NCI-H2227 (cell line): ENCODE measurements around the gene ZMIZ1.

Experiments used
- DNase-seq: peaks from one replicate; lab custom pipeline; 2025; ENCODE audit not compliant: unreplicated experiment; lab: John Stamatoyannopoulos, UW

Gene ZMIZ1

DNA sequence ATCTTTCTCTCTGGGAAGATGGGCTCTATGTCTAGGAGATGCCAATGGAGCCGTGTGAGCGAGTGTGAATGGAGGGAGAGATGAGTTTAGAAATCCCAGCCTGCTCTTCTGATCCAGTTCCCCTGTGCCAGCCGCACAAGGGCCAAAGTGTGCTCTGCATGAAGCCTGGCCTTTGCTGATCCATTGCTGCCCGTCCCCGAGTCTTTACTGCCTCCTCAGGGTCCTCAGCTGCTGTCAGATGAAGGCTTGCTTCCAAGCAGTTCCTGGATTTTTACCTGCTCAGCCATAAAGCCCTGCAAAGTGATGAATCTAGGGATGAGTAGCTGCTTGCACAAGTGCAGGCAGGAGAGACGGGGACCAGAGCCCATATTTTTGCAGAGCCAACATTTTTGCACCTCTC, 115.9 kb downstream of the ZMIZ1 start:
- no peak for DNase-seq

DNA sequence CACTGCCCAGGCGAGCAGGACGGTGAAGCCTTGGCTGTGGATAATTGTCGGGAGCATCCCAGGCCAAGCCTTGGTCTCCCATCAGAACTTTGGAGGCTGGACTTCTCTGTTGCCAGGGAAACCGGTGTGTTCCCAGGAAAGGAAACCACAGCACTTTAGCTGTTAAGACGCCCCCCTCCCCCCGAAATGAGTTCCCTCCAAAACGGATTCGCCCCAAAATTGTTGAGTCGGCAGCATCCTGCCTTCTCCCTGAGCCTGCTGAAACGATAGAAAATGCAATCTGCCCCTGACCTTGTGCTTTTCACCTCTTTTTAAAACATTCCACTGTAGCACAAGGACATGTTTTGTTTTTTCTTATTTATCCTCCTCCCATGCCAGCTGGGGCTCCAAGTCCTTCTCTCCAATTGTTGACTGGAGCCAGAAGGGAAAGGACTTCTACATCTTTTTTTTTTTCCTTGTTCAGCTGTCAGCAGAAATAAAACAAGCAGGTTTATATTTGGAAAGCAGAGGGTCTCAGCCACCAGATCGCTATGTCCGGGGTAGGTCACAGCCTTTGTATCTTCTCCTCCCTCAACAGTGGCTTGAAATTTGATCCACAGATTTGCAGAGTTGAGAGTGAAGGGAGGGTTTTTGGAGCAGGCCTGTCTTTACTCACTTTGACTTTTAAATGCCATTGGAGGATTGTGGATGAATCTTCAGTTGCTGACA, 116.5 kb downstream of the ZMIZ1 start:
- peak; percentile 71 for DNase-seq

DNA sequence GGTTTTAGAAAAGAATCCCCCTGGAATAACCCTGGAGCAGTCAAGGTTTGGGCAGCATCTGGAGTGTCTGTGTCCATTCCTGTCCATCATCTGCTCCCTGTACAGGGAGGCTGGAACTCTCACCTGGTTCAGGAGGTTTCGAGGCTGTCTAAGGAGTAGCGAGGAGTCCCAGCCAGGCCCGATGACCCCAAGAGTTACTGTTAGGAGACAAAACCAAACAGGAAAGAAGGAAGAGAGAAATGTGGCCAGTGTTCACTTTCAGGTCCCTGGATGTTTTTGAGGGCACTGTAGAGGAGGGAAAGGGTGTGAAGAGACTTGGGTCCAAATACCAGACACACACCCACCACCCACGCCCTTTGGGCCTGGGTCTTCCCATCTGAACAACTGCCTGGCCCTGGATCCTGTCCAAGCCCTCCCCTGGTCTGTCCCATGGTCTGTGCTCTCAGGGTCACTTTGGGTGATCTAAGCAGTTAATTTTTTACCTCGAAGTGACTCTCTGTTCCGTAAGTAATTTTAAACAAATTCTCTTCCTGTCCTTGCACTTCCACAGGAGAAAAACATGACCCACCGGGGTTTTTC, 117.1 kb downstream of the ZMIZ1 start:
- DNase-seq, result no peak

DNA sequence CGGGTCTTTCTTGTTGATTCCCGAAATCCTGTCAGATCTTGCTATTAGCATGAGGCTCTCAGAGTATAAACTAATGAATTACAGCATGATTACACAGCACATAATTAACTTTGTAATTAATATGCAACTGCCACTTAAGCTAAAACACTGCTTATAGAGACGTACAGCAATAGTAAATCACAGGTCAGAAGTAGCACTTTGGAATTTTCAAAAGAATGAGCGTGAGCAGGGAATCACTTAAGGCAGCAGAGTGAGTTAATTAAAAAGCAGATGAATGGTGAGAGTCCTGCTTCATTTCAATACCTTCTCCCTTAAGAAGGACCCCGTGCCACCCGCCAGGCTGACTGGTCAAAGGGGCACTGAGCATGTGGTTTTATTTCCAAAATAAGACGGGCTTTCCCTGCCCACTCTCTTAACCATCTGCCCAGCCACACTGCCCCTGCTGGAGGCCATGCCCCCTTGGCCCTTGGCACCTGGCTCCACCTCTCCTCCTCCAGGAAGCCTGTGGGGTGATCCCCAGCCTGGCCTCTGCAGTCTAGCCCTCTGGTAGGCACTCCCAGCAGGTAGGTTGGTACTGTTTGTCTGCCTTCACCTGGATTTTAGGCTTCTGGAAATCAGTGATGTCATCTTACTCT, 117.8 kb downstream of the ZMIZ1 start:
- no peak for DNase-seq

DNA sequence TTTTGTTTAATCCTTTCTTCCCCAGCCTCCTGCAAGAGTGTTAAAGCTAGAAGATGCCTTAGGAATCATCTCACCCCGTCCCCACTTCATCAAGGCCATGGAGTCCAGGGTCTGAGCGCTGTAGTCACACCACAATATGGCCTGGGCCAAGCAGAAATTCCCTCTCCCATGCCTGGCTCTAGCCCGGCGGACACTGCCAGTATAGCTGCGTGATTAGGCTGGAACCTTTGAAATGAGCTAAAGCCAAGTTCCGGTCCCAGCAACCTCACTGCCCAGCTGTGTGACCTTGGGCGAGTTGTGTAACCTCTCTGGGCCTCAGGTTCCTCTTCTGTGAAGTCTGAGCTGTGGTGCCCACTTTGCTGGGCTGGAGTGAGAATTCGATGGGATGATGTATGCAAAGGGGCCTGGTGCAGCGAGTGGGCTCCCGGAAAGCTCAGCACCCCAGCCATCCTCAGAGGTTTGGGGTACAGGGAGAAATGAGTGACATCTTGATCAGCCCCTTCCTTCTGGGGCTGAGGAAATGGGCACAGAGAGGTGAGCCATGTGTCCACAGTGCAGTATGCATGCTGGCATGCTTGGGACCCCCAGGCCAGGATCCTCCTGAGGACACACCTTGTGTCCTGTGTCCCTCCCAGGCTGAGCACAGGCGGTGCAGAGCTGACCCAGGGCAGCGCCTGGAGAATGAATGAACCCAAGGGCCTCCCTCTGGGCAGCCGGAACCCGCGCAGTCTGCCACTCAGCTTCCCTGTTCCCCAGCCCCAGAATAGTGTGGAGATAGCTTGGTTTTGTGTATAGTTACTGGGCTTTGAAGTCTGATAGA, 118.6 kb downstream of the ZMIZ1 start:
- no peak for DNase-seq

DNA sequence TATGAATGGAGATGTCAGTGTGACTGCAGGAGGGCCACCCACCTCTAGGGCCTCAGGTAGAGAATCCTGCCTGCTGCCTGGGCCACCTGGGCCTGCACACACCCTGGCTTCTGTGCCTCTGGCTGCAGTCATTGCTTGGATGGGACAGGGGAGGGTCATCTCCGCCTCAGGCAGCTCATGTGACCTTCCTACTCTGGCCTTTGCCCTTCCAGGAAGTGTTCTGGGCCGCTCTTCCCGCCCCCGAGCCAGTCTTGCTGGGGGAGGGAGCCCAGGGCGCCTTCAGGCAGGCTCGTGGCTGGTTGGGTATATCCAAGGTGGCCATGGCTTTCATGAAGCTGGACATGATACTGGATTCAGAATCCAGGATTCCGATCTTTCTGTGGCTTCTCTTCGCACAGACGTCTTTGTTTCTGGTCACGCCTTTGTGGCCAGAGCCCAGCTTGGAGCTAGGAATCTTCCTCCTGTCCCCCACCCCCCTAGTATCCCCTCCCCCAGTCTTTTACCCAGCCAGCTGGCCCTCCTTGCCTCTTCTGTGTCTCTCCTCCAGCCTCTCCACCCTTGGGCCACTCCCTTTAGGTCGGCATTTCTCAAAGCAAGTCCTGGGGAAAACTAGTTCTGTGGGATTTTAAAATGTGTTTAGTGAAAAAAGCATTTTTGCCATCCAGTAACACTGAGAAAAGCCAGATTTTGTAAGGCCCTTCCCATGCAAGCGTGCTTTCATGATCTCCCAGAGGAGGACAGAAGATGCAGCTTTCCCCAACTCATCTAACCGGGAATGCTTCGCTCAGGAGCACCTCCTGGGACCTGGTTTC, 119.6 kb downstream of the ZMIZ1 start:
- DNase-seq, result no peak

DNA sequence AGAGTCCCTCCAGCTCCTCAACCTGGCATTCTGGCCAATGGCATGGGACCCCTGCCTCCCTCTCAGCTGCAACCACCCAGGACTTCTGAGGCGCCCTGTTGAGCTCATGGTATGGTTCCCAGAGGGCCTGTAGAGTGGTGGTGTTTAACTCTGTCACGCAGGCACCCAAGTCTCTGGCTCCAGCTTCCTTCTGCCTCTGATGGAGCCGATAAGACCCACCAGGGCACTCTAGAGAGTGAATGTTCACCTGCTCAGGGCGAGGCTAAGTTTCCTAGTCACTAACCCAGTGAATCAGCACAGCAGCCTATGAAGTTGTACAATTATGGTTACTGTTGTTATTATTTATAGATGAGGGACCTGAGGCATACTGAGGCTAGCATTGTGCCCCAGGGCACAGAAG, 120.4 kb downstream of the ZMIZ1 start:
- no peak for DNase-seq

DNA sequence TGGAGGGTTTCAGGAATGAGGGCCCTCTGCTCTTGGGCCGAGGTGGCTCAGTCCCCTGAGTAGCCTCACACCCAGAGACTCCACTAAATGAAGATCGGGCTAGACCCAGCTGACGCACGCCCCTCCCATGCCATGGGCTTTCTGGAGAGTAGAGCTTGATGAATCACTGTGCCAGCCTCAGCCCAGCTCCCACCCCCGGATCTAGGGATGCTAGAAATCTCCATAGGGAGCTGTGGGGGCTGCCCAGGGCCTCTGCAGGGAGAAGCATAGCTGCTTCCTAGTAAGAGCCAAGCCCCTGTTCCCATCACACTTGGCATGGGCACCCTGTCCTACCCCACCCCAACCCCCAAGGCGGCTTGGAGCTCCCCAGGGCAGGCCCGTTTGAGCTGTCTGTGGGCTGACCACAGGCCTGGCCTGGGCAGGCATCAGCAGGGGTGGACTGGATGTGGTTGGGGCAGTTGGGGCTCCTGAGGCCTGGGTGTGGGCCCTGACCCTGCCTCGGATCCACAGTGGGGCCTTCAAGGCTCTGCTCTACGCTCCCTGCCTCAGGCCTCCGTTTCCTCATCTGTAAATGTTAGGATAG, 121.2 kb downstream of the ZMIZ1 start:
- no peak for DNase-seq

DNA sequence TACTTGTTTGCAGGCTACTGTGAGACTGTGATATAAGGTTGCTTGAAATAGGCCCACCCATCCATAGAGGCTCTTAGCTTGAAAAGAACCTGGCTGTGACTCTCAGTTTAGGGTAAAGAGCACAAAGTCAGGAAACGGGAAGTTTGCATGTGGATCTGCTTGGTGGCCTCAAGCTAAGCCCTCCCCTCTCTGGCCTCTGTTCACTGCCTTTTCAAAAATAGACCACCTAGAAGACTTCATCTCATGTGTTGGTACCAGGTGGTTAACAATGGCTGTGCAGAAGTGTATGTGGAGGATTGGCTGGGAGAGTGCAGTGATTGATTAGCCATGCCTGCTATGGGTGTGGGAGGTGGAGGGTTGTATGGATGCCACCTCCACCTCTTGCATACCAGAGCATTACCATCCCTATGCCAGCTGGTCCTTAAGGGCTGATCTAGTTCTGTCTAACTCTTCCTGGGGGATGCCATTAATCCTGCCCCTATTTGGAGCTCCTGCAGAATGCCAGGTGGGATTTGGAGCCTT, 122.0 kb downstream of the ZMIZ1 start:
- no peak for DNase-seq

DNA sequence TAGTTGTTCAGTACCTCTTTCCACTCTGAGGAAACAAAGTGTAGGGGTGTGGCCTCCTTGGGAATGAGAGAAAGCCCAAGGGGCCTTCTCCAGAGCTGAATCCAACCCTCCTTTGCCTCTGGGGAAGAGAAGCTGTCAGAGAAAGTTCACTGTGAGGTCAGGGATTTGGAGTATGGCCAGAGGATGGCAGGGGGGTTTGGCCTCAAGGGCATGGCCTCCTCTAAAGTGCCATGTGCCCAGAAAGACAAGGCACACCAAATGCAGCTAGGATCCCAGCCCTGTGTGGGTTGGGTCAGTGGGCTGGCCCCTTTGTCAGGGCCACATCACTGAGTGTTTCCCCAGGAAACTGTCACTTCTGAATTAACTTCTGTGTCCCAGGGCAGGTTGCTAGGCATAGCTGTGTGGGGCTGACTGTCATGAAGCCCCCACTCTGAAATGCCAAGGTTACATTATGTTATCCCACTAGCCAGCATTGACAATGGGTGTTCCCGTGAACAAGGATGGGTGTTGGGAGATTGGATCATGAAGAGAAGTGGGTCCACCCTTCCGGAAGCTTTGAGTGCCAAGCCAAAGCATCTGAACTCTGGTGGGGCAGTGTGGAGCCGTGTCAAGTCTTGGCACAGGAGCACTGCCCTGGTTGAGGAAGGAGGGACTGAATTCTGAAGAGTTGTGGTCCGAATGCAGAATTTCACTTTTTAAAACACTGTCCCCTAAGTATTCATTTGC, 123.3 kb downstream of the ZMIZ1 start:
- DNase-seq, result no peak

DNA sequence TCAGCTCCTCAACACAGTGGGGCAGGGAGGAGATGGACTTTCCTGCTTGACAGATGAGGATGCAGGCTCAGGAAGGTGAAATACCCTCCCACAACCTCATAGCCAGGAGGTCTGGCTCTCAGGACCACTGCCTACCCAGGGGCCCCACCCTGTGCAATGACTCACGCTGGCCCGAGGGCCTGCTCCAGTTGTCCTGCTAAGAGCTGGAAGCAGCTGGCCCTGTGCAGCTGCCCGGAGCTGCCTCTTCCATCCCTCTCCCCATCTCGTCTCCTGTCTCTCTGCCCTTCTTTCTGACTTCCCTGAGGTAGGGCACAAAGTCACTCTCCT, 123.9 kb downstream of the ZMIZ1 start:
- no peak for DNase-seq

DNA sequence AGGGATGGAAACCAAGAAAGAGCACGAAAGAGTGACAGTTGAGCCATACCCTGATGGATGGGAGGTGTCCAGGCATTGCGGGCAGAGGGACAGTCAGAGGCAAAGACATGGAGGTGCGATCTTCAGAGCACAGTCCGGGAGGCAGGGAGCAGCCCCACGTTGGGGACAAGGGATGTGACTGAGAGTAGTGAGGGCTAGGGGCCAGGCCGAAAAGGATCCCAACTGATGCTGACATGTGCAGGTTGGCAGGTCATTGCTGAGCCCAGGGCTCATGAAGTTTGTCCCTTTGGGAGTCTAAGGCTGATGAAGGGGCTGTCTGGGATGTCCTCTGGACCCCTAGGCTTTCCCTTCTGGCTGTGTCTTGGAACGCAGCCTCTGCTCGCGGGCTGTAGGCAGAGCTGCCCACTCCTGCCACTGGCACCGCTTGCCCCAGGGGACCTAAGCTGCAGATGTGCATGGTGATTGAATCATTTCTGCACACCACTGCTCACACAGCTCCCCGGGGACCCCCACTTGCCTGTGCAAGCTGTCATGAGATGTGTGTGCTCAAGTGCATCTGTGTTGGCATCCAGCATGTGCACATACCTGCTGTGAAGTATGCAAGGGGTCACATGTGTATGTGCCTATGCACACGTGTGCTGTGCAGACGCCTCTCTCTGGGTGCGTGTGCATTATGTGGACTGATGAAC, 125.1 kb downstream of the ZMIZ1 start:
- no peak for DNase-seq

DNA sequence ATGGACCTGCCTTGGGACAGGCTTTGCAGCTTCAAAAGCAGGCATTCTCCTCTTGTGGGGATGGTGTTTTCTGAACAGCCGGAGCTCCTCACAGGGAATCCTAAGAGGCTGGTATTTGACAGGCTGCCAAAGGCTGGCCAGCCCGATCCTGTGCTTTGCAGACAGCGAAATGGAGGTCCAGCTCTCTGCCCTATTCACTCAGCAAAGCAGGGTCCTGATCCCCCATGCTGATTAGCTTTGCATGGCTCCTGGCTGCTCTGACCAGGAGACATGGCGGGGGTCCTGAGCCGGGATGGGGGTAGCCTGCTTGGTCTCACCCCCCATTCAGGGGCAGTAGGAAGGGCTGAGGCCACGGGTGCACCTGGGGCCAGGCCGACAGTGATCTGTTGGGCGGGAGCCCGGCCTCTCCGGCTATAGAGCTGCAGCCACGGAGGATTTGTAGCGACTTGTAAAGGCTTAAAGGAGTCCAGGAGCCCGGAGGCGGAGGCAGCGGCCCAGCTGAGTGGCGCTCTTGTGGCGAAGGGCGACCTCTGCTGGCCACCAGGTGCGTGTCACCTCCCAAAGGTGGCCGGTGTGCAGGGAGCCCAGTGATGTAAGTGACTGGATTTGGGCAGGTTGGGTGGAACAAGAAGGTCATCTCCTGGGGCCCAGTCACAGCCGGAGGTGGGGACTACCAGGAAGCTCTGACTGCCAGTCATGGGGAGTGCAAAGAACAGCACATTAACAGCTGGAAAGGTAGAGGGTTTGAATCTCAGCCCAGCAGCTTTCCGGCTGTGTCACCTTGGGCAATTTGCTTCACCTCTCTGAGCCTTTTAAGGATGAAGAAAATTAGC, 126.5 kb downstream of the ZMIZ1 start:
- peak; percentile 85 for DNase-seq

DNA sequence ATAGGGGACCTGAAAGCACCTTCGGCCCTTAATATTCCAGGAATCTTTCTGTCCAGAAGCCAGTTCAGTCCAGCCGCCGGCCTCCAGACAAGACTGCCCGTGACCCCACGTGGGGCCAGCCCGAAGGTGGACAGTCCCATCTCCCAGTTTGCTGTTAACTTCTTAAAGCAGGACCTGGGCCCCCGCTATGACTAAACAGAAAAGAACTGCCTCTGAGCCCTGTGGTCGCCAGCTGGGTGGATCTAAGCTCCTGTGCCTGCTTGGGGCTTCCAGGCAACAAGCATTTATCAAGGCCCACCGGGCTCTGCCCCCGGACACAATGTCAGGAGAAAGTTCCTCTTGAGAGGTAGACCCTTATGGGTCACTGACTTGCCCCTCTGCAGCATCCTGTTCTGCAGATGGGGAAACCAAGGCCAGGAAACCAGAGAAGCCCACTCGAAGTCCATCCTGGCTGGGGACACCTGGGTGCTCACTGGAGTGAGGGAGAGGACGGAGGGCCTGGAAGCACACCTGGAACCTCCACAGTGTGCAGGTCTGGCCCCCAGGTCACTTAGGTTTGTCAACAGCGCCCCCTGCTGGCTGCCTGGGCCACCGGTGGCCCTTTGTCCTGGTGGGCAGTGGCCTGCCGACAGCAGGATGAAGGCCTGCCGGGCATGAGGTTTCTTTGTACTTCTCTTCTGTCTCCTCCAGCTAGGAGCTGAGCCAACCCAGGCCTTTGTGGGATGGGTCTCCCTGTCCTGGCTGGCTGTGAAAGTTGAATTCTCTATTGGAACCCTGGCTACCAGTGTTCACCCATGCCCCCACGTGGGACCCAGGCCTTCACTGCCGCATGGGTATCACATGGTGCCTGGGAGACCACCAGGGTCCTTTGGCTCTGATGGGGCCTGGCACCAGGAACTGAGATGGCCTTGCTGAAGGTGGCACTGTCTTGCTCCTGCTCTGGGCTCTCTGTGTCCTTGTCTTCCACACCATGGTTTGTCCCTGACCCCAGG, 128.0 kb downstream of the ZMIZ1 start:
- DNase-seq, result peak; percentile 69

DNA sequence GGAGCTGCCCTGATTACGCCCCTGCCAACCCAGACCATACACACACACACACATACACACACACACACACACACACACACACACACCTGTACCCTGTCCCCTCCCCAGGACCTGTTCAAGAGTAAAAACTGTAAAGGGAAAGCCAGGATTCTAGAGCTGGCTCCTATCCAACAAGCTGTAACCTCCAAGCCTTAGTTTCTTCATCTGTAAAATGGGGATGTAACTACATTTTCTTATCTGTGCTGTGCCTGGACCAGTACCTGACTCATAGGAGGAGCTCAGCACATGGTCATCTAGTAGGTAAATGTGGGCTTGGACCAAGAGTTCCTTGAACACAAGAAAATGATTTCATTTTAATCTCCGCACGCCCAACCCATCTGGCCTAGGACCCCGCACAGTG, 128.8 kb downstream of the ZMIZ1 start:
- DNase-seq, result no peak

DNA sequence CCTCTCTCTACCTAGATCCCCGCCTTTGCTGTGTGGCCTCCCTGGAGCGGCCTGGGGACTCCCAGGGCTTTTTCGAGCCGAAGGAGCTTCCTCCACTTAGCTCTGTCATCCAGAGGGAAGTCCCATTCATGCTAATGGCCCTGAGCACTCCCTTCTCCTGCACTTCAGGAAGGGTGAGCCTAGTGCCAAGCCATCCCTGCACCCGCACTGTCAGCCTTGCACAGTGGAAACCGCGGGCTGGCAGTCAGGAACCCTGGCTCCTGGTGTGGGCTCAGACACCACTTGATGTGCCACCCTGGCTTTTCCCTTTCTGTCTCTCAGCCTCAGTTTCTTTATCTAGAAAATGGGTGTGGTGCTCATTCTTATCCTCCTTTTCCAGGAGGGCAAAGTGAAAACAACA, 131.6 kb downstream of the ZMIZ1 start:
- no peak for DNase-seq

DNA sequence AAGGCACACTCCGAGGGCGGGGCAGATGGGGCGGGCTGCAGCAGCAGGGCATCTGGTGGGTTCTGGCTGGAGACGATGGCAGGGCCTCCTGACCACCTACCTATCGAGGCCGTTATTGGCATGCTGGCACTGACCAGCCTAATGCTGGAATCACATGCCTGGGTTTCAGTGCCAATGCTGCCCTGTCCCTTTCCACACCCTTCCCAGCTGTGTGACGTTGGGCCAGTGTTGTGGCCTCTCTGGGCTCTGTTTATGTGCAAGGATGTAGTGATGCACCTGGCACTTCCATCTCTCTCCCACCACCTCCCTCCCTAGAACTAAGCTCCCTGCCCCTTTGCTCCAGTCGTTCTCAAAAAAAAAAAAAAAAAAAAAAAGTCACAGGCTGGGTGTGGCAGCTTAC, 132.9 kb downstream of the ZMIZ1 start:
- DNase-seq, result no peak
